GM21576 (cell line): ENCODE results near the gene NLRP1.

Experiments
- ATAC-seq: cut with Tn5 transposase; IDR thresholded peaks from one replicate; pipeline ENCODE4 v1.9.1; 2021; ENCODE audit warnings: mild to moderate bottlenecking, moderate library complexity; ENCODE audit not compliant: unreplicated experiment

The NLRP1 gene

DNA sequence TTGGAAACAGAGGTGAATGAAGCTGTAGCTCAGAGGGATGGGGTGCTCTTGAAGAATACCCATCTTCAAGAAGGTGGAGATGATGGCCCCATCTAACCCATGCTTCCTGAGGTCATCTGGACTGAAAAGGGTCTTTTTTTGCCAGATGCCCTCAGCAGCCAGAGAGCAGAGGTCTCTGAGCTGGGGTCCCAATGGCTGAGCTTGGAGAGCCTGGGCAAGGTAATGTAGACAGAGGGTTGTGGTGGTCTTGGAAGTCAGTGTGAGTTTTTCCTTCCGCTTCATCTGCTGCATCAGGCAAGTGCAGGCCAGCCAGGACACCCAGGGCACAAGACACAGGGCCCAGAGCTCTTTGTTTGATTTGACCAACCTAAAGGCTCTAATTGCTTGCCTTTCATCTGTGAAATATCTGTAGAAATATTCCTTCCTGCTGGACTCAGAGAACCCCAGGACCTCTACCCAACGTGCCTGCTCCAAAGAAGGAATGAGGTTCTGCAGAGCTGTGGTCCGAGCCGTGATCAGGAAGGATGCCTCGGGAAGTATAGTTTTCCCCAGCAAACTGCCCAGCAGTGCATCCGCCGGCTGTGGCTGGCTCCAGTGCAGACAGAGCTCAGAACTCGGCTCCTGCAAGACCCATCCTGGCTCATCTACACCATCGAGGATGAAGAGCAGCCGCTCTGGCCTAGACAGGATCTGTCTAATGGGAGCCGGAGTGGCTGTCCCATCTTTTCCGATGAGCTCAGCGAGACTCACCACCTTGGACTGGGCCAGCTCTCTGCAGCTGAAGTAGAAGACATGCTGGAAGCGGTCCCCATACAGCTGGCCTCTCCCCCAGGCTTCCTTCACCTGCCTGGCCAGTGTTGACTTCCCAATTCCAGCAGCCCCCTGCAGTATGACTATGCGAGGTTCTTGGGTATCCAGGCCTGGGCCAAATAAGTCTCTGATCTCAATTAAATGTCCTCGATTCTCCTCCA lies 25.2 kb downstream of the NLRP1 start:
- no peak for ATAC-seq

DNA sequence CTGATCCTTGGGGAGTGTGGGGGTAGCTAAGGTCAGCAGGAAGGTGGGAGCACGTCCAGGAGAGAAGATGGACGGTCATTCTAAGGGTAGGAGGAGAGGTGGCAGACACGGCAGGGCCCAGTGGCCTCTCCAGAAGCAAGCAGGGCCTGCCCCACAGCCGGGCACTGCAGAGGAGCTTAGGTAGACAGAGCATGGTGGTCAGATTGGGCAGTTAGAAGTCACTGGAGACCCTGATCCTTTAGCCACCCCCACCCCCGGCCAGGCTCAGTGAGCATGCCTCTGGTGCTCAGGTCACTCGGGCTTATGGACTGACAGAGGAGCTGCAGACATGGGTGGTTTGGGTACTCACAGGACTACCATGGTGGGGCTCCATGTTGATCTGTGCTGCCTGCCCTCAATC lies 26.3 kb downstream of the NLRP1 start:
- no peak for ATAC-seq

DNA sequence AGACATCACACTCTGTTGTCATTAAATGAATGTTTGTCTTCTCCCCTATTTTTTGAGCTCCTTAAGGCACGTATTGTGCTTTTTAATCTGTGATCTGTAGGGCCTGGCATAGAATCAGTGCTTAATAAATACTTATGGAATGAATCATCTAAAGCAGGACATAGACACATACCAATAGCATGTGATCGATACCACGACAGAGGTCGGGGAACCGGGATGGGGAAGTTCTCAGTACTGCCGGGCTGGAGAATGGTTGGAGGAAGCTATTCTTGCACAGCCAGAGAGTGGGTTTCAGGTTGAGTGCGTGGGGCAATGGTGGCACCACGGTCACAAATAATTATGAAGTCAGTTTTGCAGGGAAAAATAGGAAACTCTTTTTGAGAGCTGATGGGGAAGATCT lies 26.8 kb downstream of the NLRP1 start:
- ATAC-seq = no peak

DNA sequence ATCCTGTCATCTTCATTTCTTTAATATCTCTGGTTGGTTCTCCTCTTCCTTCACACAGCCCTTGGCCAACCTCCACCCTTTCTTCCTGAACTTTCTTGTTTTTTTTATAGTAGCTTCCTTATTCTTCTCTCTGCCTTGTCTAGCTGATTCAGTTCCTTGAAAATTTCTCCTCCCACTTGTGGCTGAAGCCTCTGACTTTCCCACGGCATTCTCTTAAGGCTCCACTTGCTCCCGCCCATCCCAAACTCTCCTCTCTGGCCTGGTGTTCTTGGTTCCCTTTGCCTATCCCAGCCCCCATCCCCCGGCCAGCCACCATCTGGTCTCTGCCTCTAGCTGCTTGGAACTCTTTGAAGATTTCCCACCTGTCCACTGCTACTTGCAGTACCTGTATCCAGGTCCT lies 29.1 kb downstream of the NLRP1 start:
- no peak for ATAC-seq

DNA sequence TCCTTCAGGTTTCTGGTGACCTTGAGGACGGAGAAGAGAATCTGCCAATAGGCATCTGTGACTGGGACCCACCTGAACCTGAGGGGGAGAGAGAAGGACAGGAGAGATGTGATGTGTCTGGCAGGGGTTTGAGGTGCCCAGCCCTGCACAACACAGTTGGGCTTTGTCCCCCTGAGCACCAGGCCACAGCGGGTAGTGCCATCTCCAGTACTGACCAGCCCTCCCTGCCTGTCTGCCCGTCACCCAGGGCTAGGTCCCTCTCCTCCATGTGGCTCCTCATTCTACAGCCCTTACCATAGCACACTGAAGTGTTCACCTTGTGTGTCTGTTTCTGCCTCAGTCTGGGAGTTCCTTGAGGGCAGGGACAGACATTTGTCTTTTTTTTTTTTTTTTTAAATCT lies 30.8 kb downstream of the NLRP1 start:
- no peak for ATAC-seq

DNA sequence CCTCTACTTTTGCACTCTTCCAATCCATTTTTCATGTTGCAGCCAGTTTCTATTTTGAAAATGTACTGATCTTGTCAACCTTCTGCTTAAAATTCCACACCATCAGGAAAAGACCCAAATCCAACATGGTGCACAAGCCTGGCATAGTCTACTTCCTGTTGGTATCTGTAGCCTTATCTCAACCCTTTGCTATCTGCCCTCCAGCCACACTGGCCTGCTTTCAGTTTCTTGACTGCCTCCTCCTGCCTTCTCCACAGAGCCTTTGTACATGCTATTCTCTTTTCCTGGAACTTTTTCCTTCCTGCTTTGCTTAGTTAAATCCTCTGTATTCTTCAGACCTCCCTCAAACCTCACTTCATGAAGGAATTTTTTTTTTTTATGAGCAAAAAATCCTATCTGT lies 31.5 kb downstream of the NLRP1 start:
- no peak for ATAC-seq

DNA sequence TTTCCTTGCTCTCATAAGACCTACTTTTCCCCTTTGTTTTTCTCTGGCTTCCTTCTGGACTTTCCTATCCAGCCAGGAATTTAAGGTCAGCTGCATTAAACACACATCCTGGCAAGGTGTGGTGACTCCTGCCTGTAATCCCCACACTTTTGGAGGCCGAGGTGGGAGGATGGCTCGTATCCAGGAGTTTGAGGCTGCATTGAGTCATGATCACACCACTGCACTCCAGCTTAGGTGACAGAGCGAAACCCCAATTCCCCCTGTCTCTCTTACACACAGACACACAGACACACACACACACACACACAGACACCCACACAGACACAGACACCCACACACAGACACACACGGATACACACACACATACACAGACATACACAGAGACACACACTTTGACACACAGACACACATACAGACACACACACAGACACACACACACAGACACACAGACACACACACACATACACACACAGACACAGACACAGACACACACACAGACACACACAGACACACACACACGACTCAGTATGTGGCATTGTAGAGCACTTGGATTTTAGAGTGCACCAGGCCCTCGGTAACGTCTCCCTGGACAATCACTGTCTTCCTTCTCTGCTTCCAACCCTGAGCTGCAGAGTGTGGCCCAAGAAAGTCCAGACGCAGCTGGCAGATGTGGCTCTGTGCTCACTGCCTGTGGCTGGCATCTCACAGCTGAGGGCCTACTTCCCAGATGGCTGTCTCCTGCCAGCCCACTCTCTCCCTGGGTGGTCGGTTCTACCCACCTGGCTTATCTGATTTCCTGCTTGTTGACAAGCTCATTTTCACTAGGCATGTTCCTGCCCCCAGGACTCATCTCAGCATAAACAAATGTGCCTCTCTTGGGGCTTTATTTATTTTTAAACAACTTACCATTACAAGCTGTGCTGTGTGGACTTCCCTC lies 39.0 kb downstream of the NLRP1 start:
- ATAC-seq = no peak

DNA sequence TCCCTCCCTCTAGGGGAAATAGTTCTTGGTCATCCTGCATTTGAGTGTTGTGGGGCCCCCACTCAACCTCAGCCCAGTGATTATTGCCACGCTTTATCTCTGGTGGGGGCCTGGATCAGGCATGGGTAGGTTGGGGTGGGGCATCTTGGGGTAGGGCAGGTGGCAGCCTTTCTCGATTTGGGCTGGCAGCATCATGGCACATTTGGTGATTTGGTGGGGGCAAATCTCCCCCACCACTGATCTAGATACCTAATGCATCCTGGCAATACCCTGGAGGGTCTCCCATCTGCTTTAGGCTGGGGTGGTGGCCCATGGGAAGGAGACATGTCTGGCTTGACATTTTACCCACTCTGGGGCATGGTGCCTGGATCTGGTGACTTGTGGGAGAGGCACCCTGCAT lies 40.2 kb downstream of the NLRP1 start:
- ATAC-seq = no peak

DNA sequence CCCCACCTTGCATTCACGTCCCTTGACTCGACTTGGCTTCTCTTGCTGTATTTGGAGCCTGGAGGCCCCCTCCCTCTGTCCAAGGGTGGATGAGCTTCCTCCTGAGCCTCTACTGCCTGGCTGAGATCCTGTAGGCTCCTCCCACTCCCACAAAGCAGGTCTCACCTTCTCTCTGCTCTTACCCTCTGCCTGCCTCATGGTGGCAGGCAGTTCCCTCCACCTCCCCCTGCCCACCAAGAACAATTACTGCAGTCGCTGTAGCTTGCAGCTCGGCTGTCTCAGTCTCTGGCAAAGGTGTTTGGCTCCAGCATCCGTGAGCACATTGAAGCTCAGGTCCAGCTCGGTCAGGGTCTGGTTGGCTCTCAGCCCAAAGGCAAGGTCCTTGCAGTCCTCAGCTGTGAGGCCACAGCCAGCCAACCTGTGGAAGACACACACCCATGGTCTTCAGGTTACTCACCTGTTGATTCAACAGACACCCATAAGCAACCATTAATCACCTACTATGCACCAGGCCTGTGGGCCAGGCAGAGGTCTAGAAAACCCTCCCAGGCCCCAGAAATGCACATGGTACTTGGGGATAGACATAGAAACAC lies 42.6 kb downstream of the NLRP1 start:
- ATAC-seq = no peak

DNA sequence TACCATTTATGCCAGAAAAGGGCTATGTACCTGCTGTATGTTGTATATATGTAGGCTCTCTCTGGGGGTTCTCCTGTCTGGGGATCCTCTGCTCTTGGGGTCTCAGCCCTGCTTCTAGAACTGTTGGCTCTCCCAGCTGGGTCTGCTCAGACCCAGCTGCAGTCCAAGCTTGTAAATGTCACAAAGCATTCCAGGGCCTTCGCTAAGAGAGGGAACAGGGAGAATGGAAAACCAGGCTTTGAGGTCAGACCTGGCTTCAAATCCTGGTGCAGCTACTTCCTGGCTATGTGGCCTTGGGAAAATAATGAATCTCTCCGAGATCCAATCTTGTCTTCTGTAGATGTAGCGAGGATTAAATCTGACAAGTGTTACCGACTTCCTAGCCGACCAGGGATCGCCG lies 44.0 kb downstream of the NLRP1 start:
- no peak for ATAC-seq

DNA sequence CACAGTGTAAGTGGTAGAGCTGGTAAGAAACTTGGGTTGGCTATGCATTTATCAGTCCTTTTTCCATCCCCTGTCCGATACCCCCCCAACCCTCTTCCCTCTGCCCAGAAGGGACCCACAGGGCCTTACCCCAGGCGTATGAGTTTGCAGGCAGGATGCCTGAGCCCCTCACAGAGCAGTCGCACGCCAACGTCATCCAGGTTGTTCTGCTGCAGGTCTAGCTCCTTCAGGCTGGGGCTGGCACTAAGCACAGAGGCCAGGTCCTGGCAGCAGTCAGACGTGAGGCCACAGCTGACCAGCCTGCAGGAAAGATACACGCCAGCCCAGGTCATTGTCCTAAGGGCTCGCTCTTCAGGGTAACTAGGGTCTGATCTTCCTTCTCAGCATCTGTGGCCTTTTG lies 45.0 kb downstream of the NLRP1 start:
- no peak for ATAC-seq

DNA sequence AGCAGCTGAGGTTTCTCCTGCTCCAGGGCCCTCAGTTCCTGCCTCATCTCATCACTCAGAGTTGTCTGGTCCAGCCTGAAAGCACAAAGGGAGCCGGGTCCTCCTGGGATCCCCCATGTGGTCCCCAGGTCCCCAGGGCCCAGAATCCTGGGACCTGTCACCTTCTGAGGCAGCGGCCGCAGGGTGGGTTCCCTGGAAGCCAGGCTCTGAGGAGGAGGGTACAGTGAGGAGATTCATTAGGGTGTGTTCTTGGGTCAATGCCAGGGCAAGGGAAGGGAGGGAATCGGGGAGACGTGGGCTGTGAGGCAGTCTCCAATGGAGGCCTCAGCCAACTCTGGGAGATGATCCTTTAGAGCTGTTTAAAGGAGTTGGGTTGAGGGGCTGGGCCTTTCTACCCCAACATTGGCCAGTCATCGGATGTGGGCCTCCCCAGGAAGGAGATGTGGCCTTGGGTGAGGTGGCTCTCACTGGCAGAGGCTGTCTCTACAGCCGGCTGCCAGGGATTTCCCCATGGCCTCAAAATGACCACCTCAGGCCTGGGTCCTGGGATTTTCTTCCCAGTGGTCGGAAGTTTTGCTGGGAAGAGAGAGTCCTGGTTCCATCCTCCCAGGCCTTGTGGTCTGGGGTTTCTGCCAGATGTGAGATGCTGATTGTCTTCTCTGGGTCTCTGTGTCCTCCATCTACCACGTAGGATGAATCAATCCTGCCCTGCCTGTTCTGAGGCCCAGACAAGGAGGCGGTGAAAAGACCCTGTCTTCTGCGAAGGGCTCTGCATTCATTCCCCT lies 47.3 kb downstream of the NLRP1 start:
- no peak for ATAC-seq

DNA sequence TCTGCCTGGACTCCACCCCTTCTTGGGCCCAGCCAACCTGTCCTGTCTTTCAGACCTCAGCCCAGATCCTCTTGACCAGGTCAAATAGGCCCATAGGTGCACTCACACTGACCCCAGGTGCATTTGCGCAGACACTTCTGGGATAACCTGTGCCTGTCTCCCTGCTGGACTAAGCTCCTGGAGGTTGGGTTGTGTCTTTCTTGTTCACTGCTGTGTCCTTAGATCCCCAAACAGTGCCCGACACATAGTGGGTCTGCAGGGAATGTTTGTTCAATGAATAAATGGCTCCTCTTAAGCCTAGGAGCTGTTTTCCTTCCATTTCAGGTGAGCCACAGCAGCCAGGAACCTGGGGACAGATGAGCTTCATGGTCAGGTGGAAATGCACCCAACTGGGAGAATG lies 48.9 kb downstream of the NLRP1 start:
- no peak for ATAC-seq

DNA sequence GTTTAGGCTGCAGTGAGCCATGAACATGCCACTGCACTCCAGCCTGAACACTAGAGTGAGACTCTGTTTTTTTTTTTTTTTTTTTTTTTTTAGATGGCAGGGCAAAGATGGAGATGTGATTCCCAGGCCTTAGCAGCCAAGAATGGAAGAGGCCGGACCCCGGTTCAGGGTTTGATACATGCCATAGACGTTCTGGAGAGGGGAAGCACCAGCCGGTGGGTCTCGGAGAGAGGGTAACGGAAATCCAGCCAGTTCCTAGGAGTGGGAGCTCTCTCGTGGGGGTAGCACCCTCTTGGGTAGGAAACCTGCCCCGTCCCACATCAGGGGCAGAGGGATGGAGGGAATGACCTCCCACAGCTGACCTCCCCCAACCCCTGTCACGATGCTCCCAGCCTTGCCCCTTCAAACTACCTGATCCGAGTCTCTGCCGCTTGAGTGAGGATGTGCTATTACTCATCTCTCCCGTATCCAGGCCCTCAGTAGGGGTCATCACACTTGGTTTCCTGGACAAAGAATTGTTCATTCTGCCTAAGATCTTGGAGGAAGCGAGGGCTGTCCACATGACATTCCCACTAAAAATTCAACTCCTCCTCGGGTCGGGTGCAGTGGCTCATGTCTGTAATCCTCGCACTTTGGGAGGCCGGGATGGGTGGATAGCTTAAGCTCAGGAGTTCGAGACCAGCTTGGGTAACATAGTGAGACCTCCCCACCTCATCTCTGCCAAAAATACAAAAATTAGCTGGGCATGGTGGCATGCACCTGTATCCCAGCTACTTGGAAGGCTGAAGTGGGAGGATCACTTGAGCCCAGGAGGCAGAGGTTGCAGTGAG lies 50.6 kb downstream of the NLRP1 start:
- ATAC-seq = no peak

DNA sequence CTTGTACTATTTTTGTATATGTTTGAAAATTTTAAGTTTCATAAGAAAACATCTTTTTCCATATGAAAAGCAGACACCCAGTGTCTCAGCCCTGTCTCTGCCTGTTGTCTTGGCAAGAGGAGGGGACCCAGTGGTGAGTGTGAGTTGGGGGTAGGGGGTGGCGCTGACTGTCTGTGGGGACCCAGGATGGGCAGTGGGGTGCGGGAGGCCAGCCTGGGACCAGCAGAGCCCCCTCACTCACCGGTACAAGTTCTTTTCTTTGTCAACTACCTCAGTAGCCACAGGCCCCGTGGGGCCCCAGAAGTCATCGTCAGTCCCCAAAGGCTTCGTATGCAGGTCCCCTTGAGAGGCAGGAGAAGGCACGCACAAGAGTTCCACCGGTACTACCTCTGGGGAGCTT lies 51.7 kb downstream of the NLRP1 start:
- ATAC-seq = no peak

DNA sequence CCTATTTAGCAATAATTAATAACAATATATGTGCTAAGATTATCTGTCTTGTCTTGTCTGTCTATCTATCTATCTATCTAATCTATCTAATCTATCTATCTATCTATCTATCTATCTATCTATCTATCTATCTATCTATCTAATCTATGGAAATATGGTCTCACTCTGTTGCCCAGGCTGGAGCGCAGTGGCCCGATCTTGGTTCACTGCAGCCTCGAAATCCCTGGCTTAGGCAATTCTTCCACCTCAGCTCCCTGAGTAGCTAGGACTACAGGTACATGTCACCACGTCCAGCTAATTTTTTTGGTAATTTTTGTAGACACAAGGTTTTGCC lies 53.3 kb downstream of the NLRP1 start:
- ATAC-seq = no peak

DNA sequence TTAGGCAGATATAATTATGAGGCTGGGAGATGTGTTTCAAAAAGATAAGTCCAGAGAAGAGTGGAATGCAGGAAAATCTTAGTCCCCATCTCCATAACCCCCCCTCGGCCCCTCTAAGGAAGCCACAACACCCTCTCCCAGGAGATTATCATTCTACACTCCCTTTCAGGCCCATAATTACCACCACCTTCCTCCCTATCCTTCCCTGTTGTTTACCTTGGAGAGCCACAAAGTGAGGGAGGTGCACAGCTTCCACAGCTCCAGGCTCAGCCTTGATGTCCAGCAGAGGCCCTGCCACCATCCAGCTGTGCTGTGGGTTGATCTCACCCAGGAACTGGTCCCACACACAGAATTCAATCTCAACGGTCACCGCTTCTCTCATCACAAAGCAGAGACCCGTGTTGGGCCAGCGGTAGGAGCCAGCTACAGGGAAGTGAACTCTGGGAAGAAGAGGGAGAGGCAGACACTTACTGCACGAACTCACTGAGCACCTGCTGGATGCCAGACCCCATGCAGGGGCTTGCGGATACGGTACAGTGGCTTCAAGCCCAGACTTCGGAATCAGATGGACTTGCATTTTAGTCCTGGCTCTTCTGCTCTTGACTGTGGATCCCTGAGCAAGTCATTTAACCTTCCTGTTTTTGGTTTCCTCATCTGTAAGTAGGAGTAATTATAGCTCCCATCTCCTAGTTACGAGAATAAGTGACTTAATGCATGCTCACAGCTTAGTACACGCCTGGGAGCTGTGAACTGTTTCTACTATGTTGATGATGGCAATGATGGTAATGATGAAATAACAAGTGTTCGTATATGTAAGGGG lies 53.8 kb downstream of the NLRP1 start:
- ATAC-seq = no peak

DNA sequence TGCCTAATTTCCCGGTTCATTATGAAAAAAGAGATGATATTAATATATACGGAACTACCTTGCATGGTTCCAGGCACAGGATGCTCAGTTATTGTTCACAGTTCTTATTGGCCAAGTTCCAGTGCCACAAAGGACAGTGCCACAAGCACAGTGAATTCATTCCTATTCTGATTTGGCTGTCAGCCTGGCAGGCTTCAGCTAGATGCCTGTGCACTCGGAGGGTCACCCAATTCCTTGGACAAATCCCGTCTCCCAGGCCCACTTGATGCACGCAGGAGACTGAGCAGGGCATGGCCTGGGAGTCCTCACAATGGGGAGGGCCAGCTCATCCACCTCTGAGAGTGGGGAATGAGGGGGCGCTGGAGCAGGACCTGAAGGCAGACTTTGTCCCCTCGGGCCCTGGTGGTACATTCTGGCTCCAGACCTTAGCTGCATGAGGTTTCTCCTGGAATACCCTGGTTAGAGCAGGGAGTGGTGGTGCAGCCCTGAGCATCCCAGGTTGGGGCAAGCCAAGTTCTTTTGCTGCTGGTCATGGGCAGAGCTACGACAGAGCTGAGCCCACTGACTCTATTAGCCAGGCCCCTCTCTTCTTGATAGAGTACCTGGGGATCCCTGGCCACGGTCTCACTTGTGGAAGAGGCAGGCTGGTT lies 56.6 kb downstream of the NLRP1 start:
- no peak for ATAC-seq
